BJ (cell line): ENCODE measurements around the gene HDAC9. TPM values are rescaled to one million over a fixed set of nuclear protein-coding genes. Genes with fewer than 3 reads are reported as not detected.

Source experiments
- CTCF ChIA-PET: fragments of 350-600 bp; formaldehyde crosslinking; extraction: SDS; loops from one replicate; lab custom pipeline; 2021; ENCODE audit warnings: antibody characterized with exemption, inconsistent platforms; lab: Yijun Ruan, JAX
- POLR2A ChIA-PET: fragments of 300-600 bp; sonication (Branson Sonifier 250); formaldehyde crosslinking; extraction: SDS; loops from one replicate; lab custom pipeline; 2021; ENCODE audit warnings: antibody characterized with exemption; lab: Charles Lee
- DNase-seq: peaks from one replicate; pipeline ENCODE4 v3.0.0-alpha.2; 2011; ENCODE audit warnings: low read depth
- H3K27me3 ChIP-seq: 2 replicates; pipeline ENCODE4 v1.6.0; 2011; ENCODE audit warnings: low read length; ENCODE audit not compliant: control insufficient read depth, insufficient read depth
- H3K36me3 ChIP-seq: 2 replicates; pipeline ENCODE4 v1.5.1; 2011; ENCODE audit warnings: low read length; ENCODE audit not compliant: control insufficient read depth, insufficient read depth
- H3K4me3 ChIP-seq: 2 replicates; pipeline ENCODE4 v1.5.1; 2011; ENCODE audit warnings: low read depth, mild to moderate bottlenecking, control low read depth, low read length
- polyA plus RNA-seq: library from polyadenylated mRNA; depleted of rRNA; stranded (reverse); fragments of >200 nt; gene quantifications from 2 replicates; pipeline ENCODE4 v1.2.3, GENCODE V29; 2011
- TF ChIP-seq, protein P1 (sequence below): IDR thresholded peaks from 2 replicates; pipeline ENCODE4 v1.5.1; 2011; ENCODE audit warnings: low read depth, mild to moderate bottlenecking, control low read depth, inconsistent platforms, low read length, moderate library complexity; ENCODE audit not compliant: insufficient read depth

HDAC9 gene
- polyA plus RNA-seq, 1 experiment, result 14.7 TPM

DNA sequence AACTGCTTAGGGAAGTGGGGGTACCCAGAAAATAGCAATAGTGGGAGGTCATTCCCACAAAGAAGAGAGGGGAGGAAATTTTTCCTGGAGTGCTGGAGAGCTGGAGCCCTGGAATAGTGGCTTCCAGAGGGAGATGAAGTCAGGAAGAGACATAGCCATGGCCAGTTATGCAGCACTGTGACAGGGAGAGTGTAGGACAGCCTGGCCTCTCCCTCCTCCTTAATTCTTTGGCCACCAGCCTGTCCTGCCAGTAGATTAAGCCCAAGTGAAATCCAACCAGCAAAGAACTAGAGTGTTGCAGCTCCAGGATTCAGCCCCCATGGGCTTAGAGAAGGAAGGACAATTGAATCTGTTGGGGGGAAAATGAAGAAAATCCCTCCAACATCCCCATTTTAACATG is 130.5 kb downstream of the HDAC9 start:
- ChIA-PET CTCF (interaction anchor here (0.8 to 1.6 kb wide), 3 partner anchors 13 to 40 kb away, joined by 3 to 6 read pairs (median 5); no protein-coding TSS in a partner anchor), POLR2A (no interaction called here)
- DNase-seq, result no peak
- peaks cover 1% of the 10 kb centered on the region; the same call in 1 of the 2 replicates for H3K36me3 ChIP-seq
- TF ChIP-seq, protein P1, sequence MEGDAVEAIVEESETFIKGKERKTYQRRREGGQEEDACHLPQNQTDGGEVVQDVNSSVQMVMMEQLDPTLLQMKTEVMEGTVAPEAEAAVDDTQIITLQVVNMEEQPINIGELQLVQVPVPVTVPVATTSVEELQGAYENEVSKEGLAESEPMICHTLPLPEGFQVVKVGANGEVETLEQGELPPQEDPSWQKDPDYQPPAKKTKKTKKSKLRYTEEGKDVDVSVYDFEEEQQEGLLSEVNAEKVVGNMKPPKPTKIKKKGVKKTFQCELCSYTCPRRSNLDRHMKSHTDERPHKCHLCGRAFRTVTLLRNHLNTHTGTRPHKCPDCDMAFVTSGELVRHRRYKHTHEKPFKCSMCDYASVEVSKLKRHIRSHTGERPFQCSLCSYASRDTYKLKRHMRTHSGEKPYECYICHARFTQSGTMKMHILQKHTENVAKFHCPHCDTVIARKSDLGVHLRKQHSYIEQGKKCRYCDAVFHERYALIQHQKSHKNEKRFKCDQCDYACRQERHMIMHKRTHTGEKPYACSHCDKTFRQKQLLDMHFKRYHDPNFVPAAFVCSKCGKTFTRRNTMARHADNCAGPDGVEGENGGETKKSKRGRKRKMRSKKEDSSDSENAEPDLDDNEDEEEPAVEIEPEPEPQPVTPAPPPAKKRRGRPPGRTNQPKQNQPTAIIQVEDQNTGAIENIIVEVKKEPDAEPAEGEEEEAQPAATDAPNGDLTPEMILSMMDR, result no peak
- no peak overlapping the region for H3K4me3 ChIP-seq
- H3K27me3 ChIP-seq, result no peaks in the 10 kb centered on the region

- Histone ChIP-seq H3K36me3 (peaks cover 1% of the 10 kb centered on the region; the same call in 1 of the 2 replicates), H3K27me3 (no peaks in the 10 kb centered on the region), H3K4me3 (no peak overlapping the region)
- DNase-seq, result no peak
- POLR2A ChIA-PET, result no interaction called here
- CTCF ChIA-PET, result interaction anchor here (0.7 kb wide), 1 partner anchor 18 kb away, joined by 3 read pairs; no protein-coding TSS in a partner anchor
- TF ChIP-seq, protein P1, result no peak
These were observed 131.2 kb downstream of the HDAC9 start for GRCh38 chr7:18626717-18627116.

- POLR2A ChIA-PET, result no interaction called here
- CTCF ChIA-PET, result no interaction called here
- Histone ChIP-seq H3K36me3 (no peaks in the 10 kb centered on the region; the same call in 1 of the 2 replicates), H3K27me3 (no peaks in the 10 kb centered on the region), H3K4me3 (no peak overlapping the region)
- TF ChIP-seq, protein P1, result no peak
- no peak for DNase-seq
These were observed 142.0 kb downstream of the HDAC9 start for GRCh38 chr7:18637516-18637915.

DNA sequence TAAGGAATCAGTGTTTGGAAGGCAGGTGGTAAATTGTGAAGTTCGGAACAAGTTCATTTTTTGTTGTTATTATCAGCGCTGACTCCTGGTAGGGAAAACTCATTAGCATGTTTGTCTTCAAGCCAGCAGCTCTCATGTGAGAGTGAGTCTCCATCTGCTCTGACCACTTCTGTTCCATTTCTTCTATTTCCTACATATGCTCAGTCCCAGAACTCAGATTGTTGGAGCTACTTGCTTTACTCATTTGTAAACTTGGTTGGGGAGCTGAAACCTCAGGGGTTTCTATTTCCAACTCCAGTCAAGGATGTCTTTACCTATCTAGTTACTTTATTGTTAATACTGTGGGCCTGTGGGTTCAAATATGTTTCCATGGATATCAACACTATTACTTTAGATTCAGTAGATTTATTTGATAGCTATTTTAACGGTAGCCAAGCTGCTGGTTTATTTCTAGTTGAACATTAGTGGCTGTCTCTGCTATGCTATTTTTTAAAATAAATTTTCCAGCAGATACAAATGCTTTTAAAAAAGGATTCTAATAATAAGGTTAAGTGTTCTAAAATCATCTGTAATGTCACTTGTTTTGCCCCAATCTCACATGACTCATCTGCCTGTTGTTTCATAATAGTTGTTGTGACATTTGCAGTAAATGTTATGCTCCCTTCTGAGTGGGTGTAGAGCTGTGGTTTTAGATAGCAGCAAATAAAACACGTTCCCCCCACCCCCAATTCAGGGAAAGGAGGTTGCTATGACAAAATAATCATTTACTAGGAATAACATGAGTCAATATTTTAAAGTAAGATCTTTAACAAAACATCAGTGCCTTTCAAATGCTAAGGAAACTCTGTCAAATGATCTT is 143.3 kb downstream of the HDAC9 start:
- Histone ChIP-seq H3K4me3 (no peak overlapping the region), H3K36me3 (no peaks in the 10 kb centered on the region; the same call in 1 of the 2 replicates), H3K27me3 (no peaks in the 10 kb centered on the region)
- CTCF ChIA-PET, result interaction anchor here (0.6 to 1.6 kb wide), 4 partner anchors 14 to 284 kb away, joined by 3 to 6 read pairs (median 3); no protein-coding TSS in a partner anchor
- TF ChIP-seq, protein P1, result no peak
- POLR2A ChIA-PET, result no interaction called here
- DNase-seq, result peak; percentile 86

DNA sequence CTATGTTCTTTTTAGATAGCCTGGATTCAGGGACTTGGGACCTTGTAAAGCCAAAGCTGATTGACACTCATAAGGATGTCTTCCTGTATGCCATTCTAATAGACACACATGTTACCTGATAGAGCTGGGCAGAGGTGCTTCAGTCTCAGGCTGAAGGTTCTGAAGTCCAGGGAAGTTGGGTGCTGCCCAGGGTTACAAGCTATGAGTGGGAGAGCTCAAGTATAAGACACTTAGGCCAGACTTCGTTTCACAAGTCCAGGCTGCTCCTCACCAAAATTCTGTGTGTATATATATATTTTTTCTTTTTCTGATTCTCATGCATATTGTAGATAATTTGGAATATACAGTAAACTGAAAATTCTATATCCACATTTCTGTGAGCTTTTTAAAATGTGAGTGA is 144.2 kb downstream of the HDAC9 start:
- ChIA-PET CTCF (interaction anchor here (0.5 to 1.6 kb wide), 5 partner anchors 12 to 1671 kb away, joined by 3 to 6 read pairs (median 3); no protein-coding TSS in a partner anchor), POLR2A (no interaction called here)
- no peaks in the 10 kb centered on the region; the same call in 1 of the 2 replicates for H3K36me3 ChIP-seq
- no peaks in the 10 kb centered on the region for H3K27me3 ChIP-seq
- DNase-seq, result no peak
- H3K4me3 ChIP-seq, result no peak overlapping the region
- TF ChIP-seq, protein P1, result no peak
